KBM-7 (cell line): Measurements from ENCODE around the gene CCL20.

Experiments used
- DNase-seq: peaks from one replicate; pipeline ENCODE4 v3.0.0-alpha.2; 2015
- in situ Hi-C: fragments of 300-500 bp; cut with MboI; formaldehyde crosslinking; loops from 2 replicates; pipeline ENCODE4 v1.14.3; 2020; ENCODE audit warnings: low sequenced_read_pairs, low pct_unique_long_range_greater_than_20kb, mixed read lengths

The CCL20 gene, protein sequence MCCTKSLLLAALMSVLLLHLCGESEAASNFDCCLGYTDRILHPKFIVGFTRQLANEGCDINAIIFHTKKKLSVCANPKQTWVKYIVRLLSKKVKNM

DNA sequence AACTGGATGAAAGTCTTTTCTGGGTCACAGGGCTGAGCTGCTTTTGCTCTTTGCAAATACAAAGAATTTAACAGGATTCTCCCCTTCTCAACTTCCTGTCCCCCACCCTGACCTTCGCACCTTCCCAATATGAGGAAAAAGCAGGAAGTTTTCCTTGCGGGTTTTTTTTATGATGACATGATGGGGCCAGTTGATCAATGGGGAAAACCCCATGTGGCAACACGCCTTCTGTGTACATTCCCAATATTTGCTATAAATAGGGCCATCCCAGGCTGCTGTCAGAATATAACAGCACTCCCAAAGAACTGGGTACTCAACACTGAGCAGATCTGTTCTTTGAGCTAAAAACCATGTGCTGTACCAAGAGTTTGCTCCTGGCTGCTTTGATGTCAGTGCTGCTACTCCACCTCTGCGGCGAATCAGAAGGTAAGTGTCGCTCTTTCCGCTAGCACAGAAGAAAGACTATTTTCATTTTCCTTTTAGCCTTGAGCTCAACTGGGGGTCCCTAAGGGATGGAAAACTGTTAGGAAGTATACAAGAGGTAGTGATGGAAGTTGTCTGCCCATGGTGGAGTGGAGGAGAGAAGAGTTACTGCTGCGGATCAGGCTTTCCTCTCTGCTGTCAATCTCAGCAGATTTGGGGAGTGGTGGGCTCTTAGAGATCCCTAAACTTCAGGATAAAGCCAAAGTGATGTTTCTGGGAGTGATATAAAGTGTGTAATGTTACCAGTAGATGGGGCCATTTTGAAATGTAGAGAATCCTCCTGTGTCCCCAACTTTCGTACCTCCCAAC, at the start of gene CCL20:
Gene CCL20 (plus strand): TSS at position 281 of the 792 bp plus-strand sequence. CDS start 70 bp downstream, at position 351.
- no peak for DNase-seq
- in situ Hi-C loops = no loop called here

DNA sequence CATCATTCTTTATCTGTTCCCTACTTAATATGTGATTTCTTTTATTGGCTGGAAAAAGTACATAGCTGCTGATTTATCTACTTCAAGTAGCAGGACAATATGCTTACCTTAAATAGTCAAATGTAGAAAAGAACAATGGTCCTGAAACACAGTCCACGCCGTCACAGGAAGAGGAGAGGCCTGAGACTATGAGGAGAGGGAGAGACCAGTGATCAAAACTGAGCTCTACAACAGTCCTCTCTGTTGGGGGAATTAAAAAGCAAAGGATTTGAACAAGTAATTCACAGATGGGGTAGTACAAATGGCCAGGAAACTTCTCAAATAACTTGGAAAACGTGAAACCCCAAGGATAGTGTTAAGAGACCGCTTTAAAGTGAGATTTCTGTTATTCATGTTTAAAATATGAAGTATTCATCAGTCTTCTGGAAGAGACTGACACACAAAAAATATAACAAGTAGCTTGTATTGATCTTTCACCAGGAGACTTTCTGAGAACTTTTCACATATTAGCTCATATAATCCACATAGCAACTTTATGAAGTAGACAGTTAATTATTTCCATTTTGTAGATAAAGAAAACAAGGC, 47.8 kb upstream of the CCL20 start:
- no peak for DNase-seq
- in situ Hi-C loops = no loop called here

DNA sequence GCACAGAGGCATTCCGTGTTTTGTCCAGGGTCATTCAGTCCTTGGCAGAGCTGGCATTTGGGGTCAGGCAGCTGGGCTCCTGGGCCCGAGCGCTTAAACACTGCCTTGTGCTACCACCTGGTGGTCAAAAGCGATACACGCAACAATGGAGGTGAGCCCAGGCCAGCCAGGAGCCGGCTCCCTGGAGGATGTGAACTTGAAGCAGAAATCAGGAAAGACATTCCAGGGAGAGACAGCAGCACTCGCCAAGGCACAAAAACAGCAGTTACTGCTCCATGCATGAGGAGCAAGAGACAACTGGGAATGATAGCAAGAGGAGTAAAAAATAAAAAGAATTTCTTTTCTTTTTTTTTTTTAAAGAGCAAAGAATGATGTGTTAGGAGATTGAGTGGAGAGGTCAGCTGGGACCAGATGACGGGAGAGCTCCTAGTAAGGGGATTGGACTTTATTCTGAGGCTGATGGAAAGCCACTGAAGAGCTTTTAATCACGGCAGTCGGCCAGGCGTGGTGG, 47.2 kb upstream of the CCL20 start:
- in situ Hi-C loops = no loop called here
- DNase-seq = peak; percentile 69

DNA sequence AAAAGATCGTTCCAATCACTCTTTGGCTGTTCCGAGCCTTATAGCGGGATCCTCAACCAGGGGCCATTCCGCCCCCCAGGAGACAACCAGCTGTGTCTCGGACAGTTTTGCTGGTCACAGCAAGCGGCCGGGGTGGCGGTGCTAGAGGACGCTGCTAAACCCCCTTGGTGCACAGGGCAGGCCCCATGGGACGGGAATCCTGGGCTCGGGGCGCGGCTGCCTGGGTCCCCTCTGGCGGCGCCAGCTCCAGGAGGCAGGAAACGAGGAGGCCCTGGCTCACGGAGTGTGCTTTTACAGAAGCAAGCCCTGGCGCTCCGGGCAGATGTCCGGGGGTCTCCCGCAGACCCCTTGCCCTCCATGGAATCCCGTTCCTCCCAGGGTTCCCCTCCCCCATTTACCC, 45.8 kb upstream of the CCL20 start:
- in situ Hi-C loops = no loop called here
- DNase-seq = no peak

DNA sequence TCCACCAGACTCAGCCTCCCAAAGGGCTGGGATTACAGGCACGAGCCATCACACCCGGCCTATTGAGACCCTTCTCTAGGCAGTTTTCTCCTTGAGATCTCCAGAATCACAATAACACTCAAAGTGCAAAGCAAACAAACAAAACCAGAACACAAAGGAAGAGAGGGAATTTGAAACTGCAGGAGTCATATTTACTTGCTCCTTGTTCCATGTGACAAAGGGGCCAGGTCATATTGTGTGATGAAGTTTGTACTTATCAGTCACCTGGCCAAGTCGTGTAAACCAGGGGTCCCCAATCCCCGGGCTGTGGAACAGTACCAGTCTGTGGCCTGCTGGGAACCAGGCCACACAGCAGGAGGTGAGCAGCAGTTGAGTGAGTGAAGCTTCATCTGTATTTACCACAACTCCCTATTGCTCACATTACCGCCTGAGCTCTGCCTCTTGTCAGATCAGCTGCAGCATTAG, 41.4 kb upstream of the CCL20 start:
- no peak for DNase-seq
- in situ Hi-C loops = no loop called here

DNA sequence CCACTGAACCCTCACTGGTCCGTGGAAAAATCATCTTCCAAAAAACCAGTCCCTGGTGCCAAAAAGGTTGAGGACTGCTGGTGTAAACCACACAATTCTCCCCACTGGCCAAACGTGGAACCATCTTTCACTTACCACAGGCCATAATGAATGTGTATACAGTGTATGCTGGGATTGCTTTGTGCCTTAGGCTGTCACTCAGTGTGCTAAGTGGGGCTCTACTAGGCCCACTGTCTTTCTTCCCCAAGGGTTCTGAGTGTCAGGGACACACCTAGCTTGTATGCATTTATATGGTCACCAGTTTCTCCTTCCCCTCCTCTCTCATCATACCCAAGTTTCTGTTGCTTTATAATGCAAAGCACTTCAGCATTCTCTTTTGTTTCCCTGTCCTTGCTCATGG, 40.7 kb upstream of the CCL20 start:
- DNase-seq = no peak
- in situ Hi-C loops = no loop called here

DNA sequence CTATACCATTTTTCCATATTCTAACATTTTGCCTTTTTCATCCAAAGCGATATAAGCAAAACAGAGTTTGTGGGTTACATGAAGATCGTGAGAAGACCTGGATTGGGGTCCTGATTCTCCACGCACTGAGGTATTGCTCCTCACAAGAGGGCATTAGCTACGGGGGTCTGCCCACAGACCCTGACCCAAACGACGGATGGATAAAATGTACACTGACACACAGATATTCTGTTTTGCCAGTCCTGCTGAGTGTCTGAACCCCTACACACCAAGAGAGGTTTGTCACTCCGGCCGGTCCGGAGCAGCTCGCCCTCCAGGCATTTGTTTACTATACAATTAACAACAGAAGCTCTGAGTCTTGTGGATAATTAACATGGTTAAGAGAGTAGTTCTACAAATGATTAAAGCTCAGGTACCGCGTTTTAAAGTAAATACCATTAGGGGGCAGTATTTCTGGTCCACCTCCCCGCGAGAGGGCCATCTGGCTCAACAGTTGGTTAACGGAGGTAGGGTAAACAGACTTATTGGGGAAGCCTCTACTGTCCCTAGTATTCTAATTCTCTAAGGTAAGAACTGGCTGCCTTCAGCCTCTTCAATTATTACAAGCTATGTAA, 39.5 kb upstream of the CCL20 start:
- DNase-seq = no peak
- in situ Hi-C loops = no loop called here

DNA sequence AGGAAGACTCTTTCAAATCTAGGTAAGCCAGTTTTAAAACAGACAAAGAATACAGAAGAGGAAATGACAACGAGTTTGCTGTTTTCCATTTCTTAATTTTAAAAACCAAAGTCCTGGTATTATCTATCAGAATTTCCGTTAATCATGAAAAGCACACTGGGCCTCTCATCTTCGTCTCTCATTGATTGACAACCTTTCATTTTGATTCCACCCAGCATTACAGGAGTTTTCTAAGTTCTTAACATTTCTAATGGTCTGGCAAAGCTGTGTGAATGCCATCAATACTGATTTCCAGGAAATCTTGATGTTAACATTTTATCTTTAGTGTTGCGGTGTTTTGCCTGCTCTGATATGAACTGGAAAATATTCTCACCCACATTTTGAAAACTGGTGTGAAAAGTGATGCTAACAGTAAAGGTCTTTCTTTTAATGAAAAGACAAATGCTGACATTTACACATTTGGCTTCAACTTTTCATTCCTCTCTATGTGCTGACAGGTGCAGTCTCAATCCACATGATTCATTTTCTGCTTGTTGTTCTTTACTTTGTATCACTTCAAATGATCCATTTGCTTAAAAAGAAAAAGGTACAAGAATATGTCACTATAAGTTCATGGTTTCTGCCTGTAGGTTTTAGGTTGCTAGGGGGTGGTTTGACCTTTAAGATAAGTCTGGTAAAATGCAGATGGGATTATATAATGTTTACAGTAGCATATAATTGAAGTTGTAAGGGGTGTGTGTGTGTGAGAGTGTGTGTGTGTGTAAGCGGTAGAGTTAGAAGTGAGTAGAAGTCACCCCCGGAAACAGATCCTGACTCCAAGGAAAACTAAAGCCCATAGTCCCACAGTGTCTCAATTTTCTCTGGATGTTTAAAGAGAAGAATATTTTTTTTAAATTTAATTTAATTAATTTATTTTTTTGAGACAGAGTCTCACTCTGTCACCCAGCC, 38.5 kb upstream of the CCL20 start:
- in situ Hi-C loops = no loop called here

DNA sequence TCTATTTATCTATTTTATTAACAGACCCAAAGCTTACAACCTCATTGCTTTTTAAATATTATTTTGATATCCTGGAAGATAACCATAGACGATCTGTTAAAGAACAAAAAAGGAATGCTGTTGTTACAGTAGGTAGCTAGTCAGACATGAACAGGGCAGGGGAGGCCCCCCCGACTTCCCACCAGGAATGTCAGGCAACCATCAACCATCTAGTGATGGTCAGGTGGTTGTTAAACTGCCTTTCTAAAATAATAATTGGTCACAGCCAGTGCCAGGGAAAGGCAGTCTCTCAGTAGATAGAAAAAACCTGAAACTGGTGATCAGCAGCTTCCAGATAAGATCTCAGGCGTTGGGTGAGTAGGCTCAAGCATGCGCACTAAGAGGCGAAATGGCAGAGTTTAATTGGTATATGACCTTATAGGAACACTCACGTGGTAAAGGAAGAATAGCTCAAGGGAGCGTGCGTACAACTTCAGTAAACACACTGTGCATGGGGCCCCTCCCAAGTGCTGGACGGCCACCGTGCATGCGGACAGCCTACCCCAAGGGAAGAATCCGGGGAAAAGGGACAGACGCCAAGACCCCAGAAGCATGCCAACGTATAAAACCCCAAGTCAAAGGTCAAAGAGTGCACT, 32.5 kb upstream of the CCL20 start:
- in situ Hi-C loops = no loop called here
- DNase-seq = no peak

More for the DNA sequence above, 38.5 kb upstream of the CCL20 start:
- no peak for DNase-seq

DNA sequence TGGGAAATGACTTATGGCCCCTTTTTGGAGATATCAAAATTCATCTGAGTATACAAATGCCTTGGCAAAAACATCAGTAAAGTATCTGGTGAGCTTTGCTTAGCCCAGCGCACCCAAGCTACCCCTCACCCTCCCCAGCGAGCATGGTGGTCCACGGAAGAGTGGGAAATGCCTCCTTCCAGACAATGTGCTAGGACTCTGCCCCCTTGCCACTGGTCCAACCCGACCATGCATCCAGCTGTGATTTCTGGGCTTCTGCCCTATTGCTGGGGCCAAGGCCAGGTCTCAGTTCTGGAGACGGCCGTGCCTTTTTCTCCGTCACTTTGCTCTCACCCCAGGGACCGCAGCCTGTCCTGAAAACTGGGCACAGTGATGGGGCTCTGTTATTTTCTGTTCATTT, 31.8 kb upstream of the CCL20 start:
- in situ Hi-C loops = no loop called here
- no peak for DNase-seq

DNA sequence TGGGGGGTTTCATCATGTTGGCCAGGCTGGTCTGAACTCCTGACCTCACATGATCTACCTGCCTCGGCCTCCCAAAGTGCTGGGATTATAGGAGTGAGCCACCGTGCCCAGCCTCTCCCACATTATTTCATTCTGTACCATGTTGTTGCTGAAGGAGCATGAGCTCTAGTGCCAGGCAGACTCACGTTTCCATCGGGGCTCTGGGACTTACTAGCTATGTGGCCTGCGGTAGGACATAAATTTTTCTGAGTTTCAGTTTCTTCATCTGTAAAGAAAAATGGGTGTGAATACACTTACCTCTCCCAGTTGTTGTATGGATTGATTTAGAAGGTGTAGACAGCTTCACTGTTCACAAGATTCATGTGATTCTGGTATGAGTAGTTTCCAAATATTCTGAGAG, 30.8 kb upstream of the CCL20 start:
- in situ Hi-C loops = no loop called here

DNA sequence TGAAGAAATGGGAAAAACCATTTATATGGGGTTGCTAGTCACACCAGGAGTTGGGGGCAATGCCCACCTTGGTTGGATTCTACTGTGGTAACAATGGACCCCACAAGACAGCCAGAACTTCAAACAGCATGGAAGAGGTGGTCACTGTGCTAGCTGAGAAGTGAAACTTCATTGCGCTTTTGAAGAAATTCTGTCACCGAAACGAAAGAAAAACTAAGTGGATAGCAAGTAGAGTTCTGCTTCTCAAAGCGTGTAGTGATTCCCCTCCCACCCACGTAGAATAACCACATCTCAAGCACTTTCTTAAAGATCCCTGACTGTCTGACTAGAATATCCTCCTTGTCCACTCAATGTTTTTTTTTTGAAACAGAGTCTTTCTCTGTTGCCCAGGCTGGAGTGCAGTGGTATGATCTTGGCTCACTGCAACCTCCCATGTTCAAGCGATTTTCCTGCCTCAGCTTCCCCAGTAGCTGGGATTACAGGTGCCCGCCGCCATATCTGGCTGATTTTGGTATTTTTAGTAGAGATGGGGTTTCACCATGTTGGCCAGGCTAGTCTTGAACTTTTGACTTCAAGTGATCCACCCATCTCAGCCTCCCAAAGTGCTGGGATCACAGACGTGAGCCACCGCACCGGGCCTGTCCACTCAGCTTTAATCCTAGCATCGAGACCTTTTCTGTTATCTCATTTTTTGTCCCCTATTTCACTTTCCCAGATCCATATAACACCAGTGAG, 30.1 kb upstream of the CCL20 start:
- DNase-seq = no peak
- in situ Hi-C loops = no loop called here

More for the DNA sequence above, 30.8 kb upstream of the CCL20 start:
- DNase-seq = no peak

DNA sequence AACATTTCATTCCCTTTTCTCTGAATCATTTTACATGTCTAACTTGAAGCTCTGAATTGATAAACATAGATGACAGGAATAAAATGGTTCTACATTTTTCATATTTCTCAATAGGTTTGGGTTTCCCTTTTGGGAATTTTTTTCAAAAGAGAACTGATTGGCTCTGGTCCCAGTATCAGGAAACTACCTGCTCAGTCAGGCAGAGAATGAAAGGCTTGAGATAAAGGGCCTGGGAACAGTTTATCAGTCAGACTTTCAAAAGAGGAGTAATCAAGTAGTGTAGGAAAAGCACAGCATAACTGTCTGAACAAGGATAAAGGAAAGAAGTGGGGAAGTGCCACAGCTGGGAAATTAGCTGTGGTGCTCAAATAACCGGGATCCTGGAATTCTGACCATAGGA, 28.3 kb upstream of the CCL20 start:
- in situ Hi-C loops = no loop called here
- no peak for DNase-seq

DNA sequence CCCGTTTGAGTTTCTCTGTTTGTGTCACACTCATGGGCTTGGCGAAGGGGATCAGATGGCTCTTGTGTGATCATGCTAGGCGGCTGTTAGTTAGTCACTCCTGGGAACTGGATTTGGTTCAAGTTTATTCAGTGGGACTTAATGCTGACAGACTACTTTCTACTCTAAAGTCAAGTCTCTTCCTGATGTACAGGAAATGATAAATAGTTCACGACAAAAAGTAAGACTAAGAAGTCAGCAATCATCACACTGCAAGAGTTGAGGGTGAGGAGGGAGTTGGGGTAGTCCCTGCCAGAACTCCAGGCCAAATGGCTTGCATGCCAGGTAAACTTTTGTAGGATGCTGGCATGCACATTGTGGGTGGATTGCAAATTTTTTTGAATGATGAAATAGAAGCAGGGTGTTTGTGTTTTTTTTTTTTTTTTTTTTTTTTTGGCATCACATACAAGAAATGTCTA, 25.1 kb upstream of the CCL20 start:
- DNase-seq = no peak
- in situ Hi-C loops = no loop called here

DNA sequence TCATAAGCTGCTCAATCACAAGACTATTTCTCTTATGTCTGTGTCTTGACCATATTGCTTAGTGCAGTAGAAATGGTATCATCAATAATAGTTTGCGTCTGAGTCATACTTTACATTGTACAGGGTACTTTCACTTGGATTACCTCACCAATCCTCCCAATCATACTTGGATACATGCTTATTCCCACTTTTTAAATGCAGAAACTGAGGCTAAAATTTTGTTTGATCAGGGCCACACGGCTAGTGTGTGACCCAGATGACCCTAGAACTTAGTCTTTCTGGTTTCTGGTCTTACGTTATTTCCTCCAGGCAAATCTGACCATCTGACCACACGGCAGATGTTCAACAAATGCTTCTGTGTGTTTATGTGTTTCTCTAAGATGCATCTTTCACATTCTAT, 23.8 kb upstream of the CCL20 start:
- no peak for DNase-seq
- in situ Hi-C loops = no loop called here

DNA sequence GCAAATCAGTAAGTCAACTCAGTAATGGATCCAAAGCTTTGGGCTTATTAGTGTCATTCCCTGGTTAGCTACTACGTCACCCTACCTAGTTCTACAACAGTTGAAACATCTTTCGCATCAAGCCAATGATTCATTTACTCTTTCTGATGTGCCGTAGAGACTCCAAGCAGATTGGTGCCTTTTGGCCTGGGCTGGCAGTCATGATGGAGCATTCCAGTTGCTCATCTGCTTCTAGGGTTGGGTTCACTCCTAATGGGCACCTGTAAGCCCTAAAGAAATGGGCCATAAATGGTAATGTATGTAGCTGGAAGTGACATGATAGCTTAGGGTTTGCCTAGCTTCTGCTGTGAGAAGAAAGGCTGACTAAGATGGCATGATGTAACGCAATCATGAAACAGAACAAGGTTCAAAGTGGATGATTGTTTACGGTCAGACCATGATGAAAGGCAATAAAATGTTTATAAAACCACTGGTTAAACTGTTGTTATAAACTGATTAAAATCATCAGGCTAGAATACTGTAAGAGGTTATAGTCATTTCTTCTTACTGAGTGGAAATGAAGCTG, 20.4 kb upstream of the CCL20 start:
- no peak for DNase-seq
- in situ Hi-C loops = no loop called here

DNA sequence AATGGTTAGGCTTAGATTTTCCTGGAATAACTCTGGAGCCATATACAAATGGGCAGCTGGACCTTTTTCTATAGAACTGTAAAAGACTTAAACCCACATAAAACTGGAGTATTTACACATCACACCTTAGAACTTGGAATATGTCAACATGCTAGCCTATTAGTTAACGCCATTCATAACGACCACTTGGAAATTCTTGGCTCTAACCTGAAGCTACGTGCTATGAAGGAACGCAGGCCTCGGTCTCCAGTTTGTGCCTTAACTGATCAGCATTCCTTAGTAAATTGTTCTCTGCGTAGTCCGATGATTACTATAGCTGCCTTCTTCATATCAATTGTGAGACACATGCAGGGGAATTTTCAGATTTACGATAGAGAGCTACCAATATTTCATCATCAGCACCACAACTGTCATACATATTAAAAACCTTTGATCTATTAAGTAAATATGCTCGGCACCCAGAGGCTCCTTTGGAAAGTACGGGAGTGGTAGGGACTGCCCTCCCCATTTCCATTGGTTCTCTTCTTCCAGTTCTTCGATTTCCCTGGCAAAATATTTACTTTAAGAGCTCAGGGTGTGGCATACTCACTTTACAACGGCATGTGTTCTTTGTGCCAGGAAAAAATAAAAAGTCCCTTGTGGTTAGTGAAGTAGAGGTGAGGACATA, 17.5 kb upstream of the CCL20 start:
- no peak for DNase-seq
- in situ Hi-C loops = no loop called here
